ENCODE data around the gene ATP13A3.
"Not testable (repeated sequence)": the region's sequence is repeated elsewhere in the genome, so short reads cannot be mapped to it uniquely, and the experiment has no call there.

The ATP13A3 gene

GRCh38 chr3:194486540-194487288 is at the start of gene ATP13A3:
Gene ATP13A3, minus strand, starts transcription at chr3:194487002. Its CDS starts 24,812 bp downstream, at chr3:194462190.
- DNase-seq (ENCODE audit: low read depth in 1 of 2, low spot score in 1 of 2) = peak; percentile 80 to 83

DNA sequence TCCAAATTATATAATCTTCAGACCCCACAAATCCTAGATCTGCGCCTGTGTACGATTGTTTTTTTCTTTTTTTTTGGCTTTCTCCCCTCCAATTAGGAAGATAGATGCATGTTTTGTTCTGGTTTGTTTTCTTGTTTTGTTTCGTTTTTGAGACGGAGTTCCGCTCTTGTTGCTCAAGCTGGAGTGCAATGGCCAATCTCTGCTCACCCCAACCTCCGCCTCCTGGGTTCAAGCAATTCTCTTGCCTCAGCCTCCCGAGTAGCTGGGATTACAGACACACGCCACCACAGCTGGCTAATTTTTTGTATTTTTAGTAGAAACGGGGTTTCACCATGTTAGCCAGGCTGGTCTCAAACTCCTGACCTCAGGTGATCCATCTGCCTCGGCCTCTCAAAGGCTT is 48.4 kb upstream of the ATP13A3 start:
- DNase-seq (ENCODE audit: low read depth in 1 of 2, low spot score in 1 of 2) = not testable (repeated sequence)

DNA sequence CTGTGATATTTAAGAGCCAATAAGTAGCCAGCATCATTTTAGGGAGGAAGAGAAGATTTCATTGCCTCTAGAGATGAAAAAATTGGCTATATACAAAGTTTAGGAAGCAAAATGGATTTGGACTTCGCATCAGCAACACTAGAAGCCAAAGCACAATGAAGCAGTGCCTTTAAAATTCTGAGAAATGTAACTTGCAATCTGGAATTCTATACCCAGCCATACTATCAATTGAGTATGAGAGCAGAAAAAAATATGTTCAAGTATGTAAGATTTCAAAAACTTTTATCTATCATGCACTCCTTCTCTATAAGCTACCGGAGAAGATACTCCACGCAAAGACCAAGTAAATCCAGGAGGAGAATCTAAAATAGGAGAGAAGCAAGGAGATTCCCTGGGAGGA is 47.4 kb upstream of the ATP13A3 start:
- no peak for DNase-seq (ENCODE audit: low read depth in 1 of 2, low spot score in 1 of 2)

DNA sequence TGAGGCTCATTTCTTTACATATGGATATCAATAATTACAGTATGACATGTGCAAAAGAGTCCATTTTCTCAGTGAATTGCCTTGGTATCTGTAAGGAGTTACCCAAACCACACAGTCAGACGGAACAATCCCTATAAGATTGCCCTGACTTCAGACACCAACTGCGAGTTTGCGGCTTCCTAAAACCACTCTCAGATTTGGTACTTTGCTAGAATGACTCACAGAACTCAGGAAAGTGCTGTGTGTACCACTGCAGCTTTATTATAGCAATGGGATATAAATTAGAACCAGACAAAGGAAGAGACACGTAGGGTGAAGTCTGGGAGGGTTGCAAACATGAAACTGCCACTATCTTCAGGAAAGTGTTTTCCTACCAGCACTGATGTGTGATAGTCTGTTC is 45.8 kb upstream of the ATP13A3 start:
- DNase-seq (ENCODE audit: low read depth in 1 of 2, low spot score in 1 of 2) = no peak

GRCh38 chr3:194527726-194528125 is 40.9 kb upstream of the ATP13A3 start:
- DNase-seq (ENCODE audit: low read depth in 1 of 2, low spot score in 1 of 2) = no peak

- no peak for DNase-seq (ENCODE audit: low read depth in 1 of 2, low spot score in 1 of 2)
Measured at GRCh38 chr3:194526164-194526563, 39.4 kb upstream of the ATP13A3 start.

DNA sequence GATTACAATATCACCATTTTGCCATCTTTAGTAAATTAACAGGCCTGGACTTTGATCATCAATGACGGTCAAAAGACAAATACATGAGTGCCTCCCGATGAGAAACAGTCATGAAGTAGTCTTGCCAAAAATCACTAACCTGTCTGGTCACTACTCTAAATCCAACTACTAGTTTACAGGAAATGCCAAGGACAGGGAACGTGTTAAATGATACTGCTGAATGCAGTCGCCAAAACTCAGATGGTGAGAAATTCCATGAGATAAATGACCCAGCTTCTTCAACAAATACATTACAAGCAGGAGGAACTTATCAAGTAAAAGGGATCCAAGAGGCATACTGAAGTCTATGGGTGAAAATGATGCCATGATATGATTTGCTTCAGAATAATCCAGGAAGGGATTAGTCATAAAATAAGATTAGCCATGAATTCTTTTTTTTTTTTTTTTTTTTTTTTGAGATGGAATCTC is 35.8 kb upstream of the ATP13A3 start:
- DNase-seq (ENCODE audit: low read depth in 1 of 2, low spot score in 1 of 2) = no peak

DNA sequence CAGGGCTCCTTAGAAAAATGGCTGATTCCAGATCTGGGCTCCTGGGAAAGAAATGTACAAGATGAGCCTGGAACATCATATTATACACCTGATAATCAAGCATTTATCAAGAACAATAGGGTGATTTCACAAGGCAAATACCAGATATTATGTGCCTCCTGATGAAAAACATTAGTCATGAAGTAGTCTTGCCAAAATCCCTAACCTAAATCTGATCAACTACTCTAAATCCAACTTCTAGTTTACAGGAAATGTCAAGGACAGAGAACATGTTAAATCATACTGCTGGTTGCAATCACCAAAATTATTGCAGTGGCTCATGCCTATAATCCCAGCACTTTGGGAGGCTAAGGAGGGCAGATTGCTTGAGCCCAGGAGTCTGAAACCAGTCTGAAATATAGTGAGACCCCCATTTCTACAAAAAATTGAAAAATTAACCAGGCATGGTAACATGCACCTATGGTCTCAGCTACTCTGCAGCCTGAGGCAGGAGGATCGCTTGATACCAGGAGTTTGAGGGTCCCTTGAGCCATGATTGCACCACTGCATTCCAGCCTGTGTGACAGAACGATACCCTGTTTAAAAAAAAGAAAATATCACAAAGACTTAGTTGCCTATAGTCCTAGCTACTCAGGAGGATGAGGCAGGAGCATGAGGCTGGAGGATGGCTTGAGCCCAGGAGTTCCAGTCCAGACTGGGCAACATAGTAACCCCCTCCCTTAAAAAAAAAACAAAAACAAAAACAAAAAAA is 34.9 kb upstream of the ATP13A3 start:
- DNase-seq (ENCODE audit: low read depth in 1 of 2, low spot score in 1 of 2) = no peak

DNA sequence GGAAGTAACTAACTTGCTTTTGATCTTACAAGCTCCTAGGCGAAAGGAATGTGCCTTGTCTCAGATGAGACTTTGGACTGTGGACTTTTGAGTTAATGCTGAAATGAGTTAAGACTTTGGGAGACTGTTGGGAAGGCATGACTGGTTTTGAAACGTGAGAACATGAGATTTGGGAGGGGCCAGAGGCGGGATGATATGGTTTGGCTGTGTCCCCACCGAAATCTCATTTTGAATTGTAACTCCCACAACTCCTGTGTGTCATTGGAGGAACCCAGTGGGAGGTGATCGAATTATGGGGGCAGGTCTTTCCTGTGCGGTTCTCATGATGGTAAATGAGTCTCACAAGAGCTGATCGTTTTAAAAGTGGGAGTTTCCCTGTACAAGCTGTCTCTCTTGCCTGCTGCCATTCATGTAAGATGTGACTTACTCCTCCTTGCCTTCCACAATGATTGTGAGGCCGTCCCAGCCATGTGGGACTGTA is 33.9 kb upstream of the ATP13A3 start:
- peak; percentile 55 to 68 for DNase-seq (ENCODE audit: low read depth in 1 of 2, low spot score in 1 of 2)

GRCh38 chr3:194520201-194520600 is 33.4 kb upstream of the ATP13A3 start:
- not testable (repeated sequence) for DNase-seq (ENCODE audit: low read depth in 1 of 2, low spot score in 1 of 2)

DNA sequence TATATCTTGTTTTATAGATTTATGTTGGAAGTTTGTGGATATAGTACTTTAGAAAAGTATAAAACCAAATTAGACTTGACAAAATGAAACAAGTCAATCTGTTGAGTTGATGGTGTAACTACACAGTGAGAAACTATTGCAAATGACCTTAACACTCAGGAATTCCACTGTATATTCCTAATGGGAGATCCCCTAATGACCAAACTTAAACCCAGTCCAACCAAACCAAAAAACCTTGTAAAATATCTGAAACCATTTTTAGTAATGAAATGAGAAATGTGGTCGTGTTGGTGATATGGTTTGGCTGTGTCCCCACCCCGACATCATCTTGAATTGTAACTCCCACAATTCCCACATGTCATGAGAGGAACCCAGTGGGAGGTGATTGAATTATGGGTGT is 31.9 kb upstream of the ATP13A3 start:
- no peak for DNase-seq (ENCODE audit: low read depth in 1 of 2, low spot score in 1 of 2)

DNA sequence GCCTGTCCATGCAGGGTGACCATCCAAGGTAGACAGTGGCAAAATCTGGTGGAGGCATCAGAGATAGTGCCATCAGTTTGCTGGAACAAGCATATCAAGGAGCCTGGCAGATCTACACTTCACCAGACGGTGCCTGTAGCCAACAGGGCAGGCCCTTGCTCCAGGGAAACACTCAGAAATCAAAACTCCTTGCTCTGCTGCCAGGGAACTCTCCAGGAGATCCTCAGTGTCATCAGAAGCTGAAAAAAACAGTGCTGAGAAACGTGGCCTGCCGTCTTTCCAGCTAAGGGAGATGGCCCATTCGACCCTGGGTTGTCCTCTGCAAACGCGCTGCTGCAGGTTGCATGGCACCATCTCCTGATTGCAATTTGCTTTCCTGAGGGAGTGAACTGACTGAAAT is 30.5 kb upstream of the ATP13A3 start:
- no peak for DNase-seq (ENCODE audit: low read depth in 1 of 2, low spot score in 1 of 2)

GRCh38 chr3:194514626-194515025 is 27.8 kb upstream of the ATP13A3 start:
- DNase-seq (ENCODE audit: low read depth in 1 of 2, low spot score in 1 of 2) = no peak

- no peak for DNase-seq (ENCODE audit: low read depth in 1 of 2, low spot score in 1 of 2)
Measured at GRCh38 chr3:194512895-194513601, 26.2 kb upstream of the ATP13A3 start.

DNA sequence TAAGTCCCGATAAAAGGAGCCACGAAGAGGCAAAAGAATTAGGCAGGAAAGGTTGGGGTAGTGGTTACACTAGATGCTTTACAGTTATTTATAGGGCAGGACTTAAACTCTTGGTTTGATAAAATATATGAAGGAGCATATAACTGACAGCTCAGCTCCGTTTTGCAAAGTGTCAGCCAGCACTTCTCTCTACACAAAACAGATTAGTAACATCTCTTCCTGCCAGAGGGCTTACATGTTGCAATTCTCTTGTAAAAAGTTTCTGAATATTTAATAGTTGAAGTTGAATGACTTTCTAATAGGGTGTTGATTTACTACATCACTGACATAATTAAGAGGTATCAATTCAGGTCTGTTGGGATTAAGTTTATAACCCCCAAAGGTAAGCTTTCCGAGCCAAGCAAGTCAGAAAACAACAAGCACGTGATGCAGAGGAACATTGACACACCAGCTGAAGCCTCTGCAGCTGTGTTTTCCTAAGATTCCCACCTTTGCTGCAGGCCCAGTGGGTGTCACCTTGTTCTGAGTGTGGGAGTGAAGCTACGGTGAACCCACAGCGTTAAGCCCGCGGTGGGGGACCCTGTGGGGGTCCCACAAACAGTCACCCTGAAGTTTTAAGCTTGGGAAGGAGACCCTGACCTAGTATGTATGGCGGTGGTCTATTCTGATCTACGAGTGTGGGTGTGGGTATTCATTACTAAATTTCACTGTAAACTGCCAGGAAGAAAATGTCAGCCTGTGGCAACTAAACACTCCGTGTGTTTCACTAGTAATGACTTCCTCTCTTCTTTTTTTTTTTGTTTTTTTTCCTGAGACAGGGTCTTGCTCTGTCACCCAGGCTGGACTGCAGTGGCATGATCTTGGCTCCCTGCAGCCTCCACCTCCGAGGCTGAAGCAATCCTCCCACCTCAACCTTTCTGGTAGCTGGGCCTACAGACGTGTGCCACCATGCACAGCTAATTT is 22.0 kb upstream of the ATP13A3 start:
- no peak for DNase-seq (ENCODE audit: low read depth in 1 of 2, low spot score in 1 of 2)

- DNase-seq (ENCODE audit: low read depth in 1 of 2, low spot score in 1 of 2) = no peak
Measured at GRCh38 chr3:194507571-194507970, 20.8 kb upstream of the ATP13A3 start.

- DNase-seq (ENCODE audit: low read depth in 1 of 2, low spot score in 1 of 2) = no peak
Measured at GRCh38 chr3:194505791-194506415, 19.1 kb upstream of the ATP13A3 start.

DNA sequence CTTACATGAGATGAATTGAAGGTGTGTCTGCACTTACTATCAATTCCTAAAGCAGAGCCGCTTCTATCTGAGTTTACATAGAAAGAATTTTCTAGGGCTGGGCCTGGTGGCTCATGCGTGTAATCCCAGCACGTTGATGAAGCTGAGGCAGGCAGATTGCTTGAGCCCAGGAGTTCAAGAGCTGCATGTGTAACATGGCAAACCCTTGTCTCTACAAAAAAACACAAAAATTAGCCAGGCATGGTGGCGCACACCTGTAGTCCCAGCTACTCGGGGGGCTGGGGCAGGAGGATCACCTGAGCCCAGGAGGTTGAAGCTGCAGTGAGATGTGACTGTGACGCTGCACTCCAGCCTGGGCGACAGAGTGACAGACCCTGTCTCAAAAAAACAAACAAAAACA is 18.1 kb upstream of the ATP13A3 start:
- no peak for DNase-seq (ENCODE audit: low read depth in 1 of 2, low spot score in 1 of 2)

DNA sequence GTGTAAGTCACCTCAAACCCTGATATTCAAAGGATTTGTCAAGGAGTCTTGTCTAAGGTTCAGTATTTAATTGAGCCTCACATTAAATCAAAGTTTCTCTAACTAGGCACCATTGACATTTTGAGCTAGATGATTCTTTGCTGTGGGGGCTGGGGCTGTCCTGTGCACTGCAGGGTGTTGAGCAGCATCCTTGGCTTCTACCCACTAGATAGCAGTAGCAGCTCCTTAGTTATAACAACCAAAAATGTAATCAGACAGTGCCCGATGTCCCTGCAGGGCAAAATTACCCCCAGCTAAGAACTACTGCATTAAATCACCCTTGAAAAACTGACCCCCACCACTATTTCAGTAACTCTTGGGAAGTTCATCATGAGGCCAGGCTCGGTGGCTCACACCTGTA is 17.3 kb upstream of the ATP13A3 start:
- no peak for DNase-seq (ENCODE audit: low read depth in 1 of 2, low spot score in 1 of 2)

GRCh38 chr3:194503081-194503531 is 16.3 kb upstream of the ATP13A3 start:
- DNase-seq (ENCODE audit: low read depth in 1 of 2, low spot score in 1 of 2) = no peak

All from activated CD4-positive, alpha-beta T cell treated with anti-CD3 and anti-CD28 coated beads, Interleukin-2, amount 50 U/mL, for 24 hours (primary cell).